T47D (cell line): ENCODE results near the gene ELN.

Experiments
- DNase-seq, 2 experiments: peaks; one replicate each; pipeline versions ENCODE4 v3.0.0 to v3.0.0-alpha.2; 2011 to 2012; ENCODE audit warnings: low read depth in 1 of 2, low spot score in 1 of 2
- JUND ChIP-seq: IDR thresholded peaks from 2 replicates; pipeline ENCODE4 v1.6.1; 2012; ENCODE audit warnings: low read depth
- in situ Hi-C: cut with HindIII; loops from 2 replicates; pipeline ENCODE4 v1.10.0; 2016; ENCODE audit warnings: low sequenced_read_pairs, low pct_unique_long_range_greater_than_20kb

Gene ELN

DNA sequence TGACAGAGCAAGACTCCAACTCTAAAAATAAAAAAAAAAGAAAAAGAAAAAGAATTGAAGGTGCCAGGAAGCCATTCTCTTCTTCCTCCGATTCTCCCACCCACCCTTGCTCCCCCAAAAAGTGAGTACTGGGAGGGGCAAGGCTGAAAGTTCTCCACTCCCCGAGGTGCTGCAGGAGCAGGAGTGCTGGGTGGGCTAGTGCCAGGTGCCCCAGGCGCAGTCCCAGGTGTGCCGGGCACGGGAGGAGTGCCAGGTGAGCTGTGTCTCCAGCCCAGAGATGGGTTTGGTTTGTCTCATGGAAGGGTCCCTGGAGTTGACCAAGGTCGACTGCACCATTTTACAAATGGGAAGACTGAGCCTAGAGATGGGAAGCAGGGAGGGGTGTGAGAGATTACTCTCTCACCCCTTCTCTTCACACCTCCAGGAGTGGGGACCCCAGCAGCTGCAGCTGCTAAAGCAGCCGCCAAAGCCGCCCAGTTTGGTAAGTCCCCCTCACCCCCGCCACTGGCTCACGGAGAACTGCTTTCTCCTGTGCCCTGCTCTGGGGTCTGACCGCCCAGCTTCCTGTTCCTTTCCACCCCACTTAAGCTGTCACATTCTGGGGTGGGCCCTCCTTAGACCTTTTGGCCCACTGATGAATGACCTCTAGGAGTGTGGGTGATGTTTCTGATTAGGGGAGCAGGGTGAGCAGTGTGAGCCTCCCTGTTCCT lies 29.4 kb downstream of the ELN start:
- no peak for DNase-seq
- in situ Hi-C loops, result no loop called here
- no peak for TF ChIP-seq JUND

DNA sequence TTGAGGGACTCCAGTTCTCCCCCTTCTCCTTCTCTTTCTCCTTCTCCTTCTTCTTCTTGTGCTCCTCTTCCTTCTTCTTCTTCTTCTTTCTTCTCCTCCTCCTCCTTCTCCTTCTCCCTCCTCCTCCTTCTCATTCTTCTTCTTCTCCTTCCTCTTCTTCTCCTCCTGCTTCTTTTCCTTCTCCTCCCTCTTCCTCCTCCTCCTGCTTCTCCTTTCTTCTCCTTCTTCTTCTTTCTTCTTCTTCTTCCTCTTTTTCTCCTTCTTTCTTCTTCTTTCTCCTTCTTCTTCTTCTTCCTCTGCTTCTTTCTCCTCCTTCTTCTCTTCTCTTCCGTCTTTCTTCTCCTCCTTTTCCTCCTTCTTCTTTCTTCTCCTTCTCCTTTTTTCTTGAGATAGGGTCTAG lies 30.0 kb downstream of the ELN start:
- no peak for TF ChIP-seq JUND
- no peak for DNase-seq
- in situ Hi-C loops, result no loop called here

- in situ Hi-C loops, result no loop called here
- no peak for DNase-seq
- TF ChIP-seq JUND, result no peak
Observed at GRCh38 chr7:74058486-74058885, 30.5 kb downstream of the ELN start.

- TF ChIP-seq JUND, result no peak
- DNase-seq, result no peak
- in situ Hi-C loops, result no loop called here
Observed at GRCh38 chr7:74059037-74059436, 31.1 kb downstream of the ELN start.

- no peak for TF ChIP-seq JUND
- in situ Hi-C loops, result no loop called here
- DNase-seq, result peak in 1 of 2 experiments; percentile 41
Observed at GRCh38 chr7:74059681-74060588, 32.0 kb downstream of the ELN start.

DNA sequence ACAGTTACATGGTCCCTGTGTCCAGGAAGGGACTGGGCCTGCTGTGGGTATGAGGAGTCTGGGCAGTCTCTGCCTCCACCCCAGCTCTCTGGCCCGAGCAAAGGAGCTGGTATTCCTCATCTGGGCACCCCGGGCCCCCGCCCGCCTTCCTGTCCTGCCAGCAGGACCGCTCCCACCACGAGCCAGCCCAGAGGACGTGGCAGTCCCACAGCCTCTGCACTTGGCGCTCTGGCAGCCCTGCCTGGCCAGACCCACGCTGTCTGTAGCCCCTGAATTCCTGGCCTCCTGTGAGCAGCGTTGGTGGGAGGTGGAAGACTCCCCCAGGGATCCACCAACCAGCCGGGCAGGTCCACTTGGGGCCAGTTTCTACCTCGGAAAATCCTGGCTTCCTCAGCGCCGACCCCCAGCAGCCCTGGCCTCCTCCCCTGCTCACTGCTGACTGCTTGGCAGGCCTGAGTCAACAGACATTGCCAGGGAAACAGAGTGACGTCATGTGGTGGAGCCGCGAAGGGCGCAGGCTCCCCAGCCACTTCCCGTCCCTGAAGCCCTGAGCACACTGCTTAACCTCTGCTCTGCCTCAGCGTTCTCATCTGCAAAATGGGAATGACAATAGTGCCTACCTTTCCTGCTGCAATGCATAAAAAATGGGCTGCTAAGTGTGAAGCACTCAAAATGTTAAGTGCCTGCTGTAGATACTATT lies 34.0 kb downstream of the ELN start:
- DNase-seq, result peak; percentile 70 to 87
- TF ChIP-seq JUND, result no peak
- in situ Hi-C loops, result no loop called here

DNA sequence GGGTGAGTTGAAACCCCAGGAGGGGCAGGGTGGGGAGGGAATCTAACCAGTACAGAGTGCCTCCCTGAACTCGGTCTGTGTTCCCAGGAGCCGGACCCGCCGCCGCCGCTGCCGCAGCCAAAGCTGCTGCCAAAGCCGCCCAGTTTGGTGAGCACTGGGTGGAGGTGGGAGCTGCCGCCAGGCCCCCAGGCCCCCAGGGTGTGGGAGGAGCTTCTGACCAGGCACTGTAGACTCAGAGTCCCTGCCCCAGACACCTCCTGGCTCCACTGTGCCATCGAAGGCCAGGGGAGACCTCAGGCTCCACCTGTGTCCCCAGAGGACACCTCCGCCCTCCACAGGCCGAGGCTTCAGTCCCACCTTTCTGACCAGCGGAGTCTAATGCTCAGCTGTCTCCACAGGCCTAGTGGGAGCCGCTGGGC lies 35.3 kb downstream of the ELN start:
- in situ Hi-C loops, result no loop called here
- TF ChIP-seq JUND, result no peak
- no peak for DNase-seq

GRCh38 chr7:74063646-74064045 lies 35.7 kb downstream of the ELN start:
- no peak for TF ChIP-seq JUND
- in situ Hi-C loops, result no loop called here
- no peak for DNase-seq

DNA sequence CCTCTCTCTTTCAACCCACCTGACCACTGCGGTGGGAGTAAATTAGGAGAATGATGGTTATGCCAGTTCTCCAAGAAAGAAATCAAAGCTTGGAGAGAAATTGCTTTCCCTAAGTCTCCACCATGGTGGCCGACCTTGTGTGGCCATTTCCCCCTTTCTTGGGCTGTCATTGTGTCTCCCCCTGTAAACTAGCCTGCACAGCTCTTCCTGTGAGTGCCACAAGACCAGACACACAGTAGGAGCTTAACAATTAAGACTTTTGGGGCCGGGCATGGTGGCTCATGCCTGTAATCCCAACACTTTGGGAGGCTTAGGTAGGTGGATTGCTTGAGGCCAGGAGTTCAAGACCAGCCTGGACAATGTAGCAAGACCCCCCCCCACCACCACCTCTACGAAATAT lies 36.7 kb downstream of the ELN start:
- no peak for TF ChIP-seq JUND

DNA sequence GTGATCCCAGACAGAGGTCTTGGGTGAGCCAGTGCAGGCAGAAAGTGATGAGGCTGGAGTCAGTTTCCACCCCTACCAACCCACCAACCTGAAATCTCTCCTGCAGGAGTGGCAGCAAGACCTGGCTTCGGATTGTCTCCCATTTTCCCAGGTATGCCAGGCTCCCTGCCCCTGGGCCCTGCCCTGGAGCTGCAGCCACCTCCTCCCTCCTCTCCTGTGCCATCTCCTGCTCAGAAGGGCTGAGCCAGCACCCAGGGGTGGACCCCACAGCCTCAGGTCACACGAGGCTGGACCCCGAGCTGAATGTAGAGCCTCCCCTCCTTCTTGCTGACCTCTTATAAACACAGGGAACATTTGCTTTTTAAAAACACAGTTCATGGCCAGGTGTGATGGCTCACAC lies 38.7 kb downstream of the ELN start:
- no peak for TF ChIP-seq JUND
- no peak for DNase-seq
- in situ Hi-C loops, result no loop called here

More for the DNA sequence above, 36.7 kb downstream of the ELN start:
- no peak for DNase-seq
- in situ Hi-C loops, result no loop called here

DNA sequence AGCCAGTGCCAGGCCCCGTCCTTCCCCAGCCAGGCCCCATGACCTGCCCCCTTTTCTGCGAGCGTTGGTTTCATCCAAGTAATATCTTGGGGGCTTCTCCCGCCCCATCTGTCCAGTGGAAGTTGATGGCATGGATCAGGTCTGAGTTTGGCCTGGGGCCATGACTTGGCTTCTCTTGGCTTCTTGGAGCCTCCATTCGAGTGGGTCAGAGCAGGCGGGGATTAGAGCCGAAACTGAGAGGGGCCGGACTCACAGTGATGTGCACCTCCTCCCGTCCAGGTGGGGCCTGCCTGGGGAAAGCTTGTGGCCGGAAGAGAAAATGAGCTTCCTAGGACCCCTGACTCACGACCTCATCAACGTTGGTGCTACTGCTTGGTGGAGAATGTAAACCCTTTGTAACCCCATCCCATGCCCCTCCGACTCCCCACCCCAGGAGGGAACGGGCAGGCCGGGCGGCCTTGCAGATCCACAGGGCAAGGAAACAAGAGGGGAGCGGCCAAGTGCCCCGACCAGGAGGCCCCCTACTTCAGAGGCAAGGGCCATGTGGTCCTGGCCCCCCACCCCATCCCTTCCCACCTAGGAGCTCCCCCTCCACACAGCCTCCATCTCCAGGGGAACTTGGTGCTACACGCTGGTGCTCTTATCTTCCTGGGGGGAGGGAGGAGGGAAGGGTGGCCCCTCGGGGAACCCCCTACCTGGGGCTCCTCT lies 40.6 kb downstream of the ELN start:
- TF ChIP-seq JUND, result no peak
- in situ Hi-C loops, result no loop called here
- no peak for DNase-seq

GRCh38 chr7:74069086-74069541 lies 41.1 kb downstream of the ELN start:
- in situ Hi-C loops, result no loop called here
- no peak for DNase-seq
- no peak for TF ChIP-seq JUND
